ENCODE results near the gene PTOV1. TPM values are rescaled to one million over a fixed set of nuclear protein-coding genes. Genes with fewer than 3 reads are reported as not detected.

PTOV1 gene
- total RNA-seq, 4 donors from 2014 or later = 52.9 to 89.1 (median 60.0) TPM

DNA sequence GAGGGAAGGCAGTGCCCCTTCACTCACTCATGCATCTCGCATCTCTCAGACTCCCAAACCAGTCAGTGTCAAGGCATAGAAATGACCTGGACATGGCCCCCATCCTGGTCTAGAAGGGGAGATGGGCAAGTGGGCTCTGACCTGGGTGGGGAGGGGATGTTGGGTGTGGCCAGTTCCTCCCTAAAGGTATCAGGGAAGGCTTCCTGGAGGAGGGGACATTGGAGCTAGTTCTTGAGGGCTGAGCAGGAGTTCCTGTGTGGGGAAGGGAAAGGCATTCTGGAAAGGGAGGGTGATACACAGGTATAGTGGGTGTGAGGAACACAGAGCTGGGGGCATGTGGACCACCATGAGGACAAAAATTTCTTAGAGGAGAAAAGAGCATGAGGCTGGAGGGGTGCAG is 41.8 kb downstream of the PTOV1 start:
- Histone ChIP-seq H3K9me3 (no peaks in the 10 kb centered on the region), H3K4me3 (no peak overlapping the region), H3K27ac (no peak overlapping the region), H3K36me3 (peaks cover 0 to 17% of the 10 kb centered on the region in 2 donors), H3K4me1 (peaks cover 0 to 29% (median 11%) of the 10 kb centered on the region in 3 donors), H3K27me3 (peaks cover 34% of the 10 kb centered on the region)
- TF ChIP-seq POLR2A (IDR thresholded peaks at IDR 0.05) (no peak), POLR2AphosphoS5 (IDR thresholded peaks at IDR 0.05) (no peak)
- TF ChIP-seq, protein P1, sequence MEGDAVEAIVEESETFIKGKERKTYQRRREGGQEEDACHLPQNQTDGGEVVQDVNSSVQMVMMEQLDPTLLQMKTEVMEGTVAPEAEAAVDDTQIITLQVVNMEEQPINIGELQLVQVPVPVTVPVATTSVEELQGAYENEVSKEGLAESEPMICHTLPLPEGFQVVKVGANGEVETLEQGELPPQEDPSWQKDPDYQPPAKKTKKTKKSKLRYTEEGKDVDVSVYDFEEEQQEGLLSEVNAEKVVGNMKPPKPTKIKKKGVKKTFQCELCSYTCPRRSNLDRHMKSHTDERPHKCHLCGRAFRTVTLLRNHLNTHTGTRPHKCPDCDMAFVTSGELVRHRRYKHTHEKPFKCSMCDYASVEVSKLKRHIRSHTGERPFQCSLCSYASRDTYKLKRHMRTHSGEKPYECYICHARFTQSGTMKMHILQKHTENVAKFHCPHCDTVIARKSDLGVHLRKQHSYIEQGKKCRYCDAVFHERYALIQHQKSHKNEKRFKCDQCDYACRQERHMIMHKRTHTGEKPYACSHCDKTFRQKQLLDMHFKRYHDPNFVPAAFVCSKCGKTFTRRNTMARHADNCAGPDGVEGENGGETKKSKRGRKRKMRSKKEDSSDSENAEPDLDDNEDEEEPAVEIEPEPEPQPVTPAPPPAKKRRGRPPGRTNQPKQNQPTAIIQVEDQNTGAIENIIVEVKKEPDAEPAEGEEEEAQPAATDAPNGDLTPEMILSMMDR (IDR thresholded peaks at IDR 0.05) = no peak
- ATAC-seq = no peak
- WGBS, 2 donors (ENCODE audit: low coverage in 1 of 2) = 80% methylated on average over 1 of the region's 1 CpG; no CpG with 5 or more reads in 1 of the 2 donors

DNA sequence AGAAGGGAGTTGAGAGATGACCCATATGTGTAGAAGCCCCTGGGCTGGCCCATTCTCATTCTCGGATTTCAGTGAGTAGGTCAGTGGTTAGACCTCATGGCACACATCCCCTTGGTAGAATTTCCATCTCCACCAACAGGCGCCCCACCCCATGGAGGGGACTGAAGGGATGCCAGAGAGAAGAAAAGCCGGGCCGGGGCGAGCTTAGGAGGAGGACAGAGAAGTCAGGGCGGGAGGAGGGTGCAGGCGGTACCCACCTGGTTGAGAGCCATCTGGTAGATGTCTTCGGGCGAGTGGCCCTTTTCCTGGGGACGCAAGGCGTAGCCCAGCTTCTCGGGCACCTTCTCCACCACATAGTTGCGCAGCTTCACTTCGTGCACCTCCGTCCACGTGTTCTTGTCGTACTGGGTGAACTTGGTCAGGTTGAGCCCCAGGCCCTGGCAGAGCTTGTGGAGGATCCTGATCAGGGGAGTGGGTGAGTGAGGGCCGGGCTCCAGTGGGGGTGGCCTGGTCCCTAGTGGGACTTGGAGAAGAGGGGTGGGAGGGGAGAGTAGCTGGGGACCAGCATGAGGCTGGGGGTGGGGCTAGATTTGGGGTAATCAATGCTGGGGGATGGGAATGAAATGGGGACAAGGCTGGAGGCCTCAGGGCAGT is 43.2 kb downstream of the PTOV1 start:
- no peak for TF ChIP-seq EP300 (IDR thresholded peaks at IDR 0.05)
- Histone ChIP-seq H3K4me1 (peaks cover 0 to 34% (median 11%) of the 10 kb centered on the region in 3 donors), H3K4me3 (no peak overlapping the region), H3K9me3 (no peaks in the 10 kb centered on the region), H3K36me3 (peaks cover 0 to 2% of the 10 kb centered on the region in 2 donors), H3K27me3 (peaks cover 33% of the 10 kb centered on the region), H3K27ac (no peak overlapping the region)
- ATAC-seq = no peak
- 68 to 100% methylated on average over 2 to 3 of the region's 18 CpGs for WGBS, 2 donors (ENCODE audit: low coverage in 1 of 2)

- peaks cover 0 to 29% (median 7%) of the 10 kb centered on the region in 3 donors for H3K4me1 ChIP-seq
- ATAC-seq = no peak
- H3K9me3 ChIP-seq = no peaks in the 10 kb centered on the region
- H3K27me3 ChIP-seq = peaks cover 24% of the 10 kb centered on the region
- no peak for TF ChIP-seq POLR2AphosphoS5 (IDR thresholded peaks at IDR 0.05)
- TF ChIP-seq, protein P1 (IDR thresholded peaks at IDR 0.05) = no peak
- TF ChIP-seq POLR2A (IDR thresholded peaks at IDR 0.05) = no peak
- no peak for TF ChIP-seq EP300 (IDR thresholded peaks at IDR 0.05)
- H3K27ac ChIP-seq = no peak overlapping the region
- H3K4me3 ChIP-seq = no peak overlapping the region
- H3K36me3 ChIP-seq = no peaks in the 10 kb centered on the region
- 49 to 94% methylated on average over 3 to 5 of the region's 17 CpGs for WGBS, 2 donors (ENCODE audit: low coverage in 1 of 2)
Measured at GRCh38 chr19:49894879-49895565, 44.1 kb downstream of the PTOV1 start.

DNA sequence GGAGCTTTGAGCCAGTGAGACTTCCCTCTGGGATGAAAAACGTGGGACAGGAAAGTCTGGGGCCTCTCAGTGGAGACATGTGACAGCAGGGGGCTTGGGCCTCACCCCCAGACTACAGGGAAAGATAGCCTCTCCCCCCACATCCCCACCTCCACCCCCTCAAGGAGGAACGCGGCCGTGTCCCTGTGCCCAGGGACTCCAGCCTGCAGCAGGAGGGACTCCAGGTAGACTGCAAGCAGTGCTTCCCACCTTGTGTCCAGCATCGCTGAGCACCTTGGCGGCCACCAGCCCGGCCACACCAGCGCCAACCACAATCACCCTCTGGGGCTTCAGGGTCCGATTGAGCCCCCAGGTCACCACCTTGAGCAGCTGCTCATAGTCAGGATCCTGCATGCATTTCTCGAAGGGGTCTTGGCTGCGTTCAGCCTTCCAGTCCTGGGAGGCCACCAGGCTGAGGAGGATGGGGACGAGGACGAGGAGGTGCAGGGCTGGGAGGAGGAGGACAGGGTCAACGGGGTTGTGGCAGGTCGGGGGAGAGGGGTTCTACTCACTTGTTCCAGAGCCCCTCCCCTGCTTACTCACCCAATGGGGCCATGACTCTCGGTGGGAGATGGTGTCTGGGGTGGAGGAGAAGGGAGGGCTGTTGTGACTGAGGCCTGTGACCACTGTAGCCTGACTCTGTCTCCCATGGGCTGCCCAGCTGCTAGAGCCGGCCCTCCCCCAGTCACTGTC is 44.8 kb downstream of the PTOV1 start:
- H3K9me3 ChIP-seq = no peaks in the 10 kb centered on the region
- peaks cover 0 to 22% (median 0%) of the 10 kb centered on the region in 3 donors for H3K4me1 ChIP-seq
- no peaks in the 10 kb centered on the region for H3K36me3 ChIP-seq
- no peak overlapping the region for H3K27ac ChIP-seq
- peaks cover 17% of the 10 kb centered on the region for H3K27me3 ChIP-seq
- TF ChIP-seq EP300 (IDR thresholded peaks at IDR 0.05) (no peak), POLR2AphosphoS5 (IDR thresholded peaks at IDR 0.05) (no peak), POLR2A (IDR thresholded peaks at IDR 0.05) (no peak)
- TF ChIP-seq, protein P1 (IDR thresholded peaks at IDR 0.05) = no peak
- H3K4me3 ChIP-seq = no peak overlapping the region
- ATAC-seq = no peak
- 60 to 71% methylated on average over 1 of the region's 17 CpGs for WGBS, 2 donors (ENCODE audit: low coverage in 1 of 2)

DNA sequence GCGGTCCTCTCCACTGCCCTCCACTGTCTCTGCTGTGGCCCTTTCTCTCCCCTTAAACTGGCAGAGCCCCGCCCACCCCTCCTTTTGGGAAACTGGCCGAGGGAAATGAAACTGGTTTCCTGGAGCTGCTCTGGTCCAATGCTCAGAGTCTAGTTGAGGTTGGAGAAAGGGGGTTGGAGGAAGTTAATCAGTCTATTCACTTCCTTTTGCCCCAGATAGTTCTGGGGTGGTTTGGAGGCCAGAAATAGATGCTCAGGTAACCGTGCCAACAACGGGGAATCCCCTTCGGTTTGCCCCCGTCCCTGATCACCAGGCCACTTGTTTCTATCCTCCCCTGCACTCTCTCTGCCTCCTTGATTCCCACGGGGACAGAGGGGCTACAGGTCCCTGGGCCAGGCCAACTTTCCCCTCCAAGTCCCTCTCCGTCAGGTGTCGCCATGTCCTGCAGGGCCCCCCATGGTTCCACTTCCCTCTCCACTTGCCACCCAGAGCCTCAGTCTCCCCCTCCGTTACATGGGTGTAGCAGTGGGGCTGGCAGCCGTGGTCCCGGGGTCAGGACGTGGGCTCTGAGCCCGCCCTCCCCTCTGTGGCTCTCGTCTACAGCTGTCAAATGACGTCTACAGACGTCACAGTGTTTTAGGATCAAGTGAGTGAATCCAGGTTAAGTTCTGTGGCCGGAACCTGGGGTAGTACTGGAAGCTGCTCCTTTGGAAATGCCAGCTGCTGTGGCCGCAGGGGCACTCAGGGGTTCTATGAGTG is 46.1 kb downstream of the PTOV1 start, which contains the start of gene IL4I1:
IL4I1 (minus strand) TSS at position 25 of the 759 bp plus-strand sequence. CDS start 727 bp downstream, outside the sequence.
- peak; percentile 24 for ATAC-seq
- H3K36me3 ChIP-seq = no peaks in the 10 kb centered on the region
- H3K27ac ChIP-seq = peak within 1 kb of the TSS in 3 of 4 donors; percentile 26 to 66 (median 43)
- WGBS, 2 donors (ENCODE audit: low coverage in 1 of 2) = 27 to 30% methylated on average over 9 of the region's 20 CpGs
- H3K27me3 ChIP-seq = peaks cover 9% of the 10 kb centered on the region
- no peak for TF ChIP-seq EP300 (IDR thresholded peaks at IDR 0.05)
- no peak for TF ChIP-seq POLR2AphosphoS5 (IDR thresholded peaks at IDR 0.05)
- TF ChIP-seq, protein P1 (IDR thresholded peaks at IDR 0.05) = no peak
- TF ChIP-seq POLR2A (IDR thresholded peaks at IDR 0.05) = no peak
- H3K4me3 ChIP-seq = no peak within 1 kb of the TSS
- no peaks in the 10 kb centered on the region for H3K9me3 ChIP-seq
- peaks cover 0 to 17% (median 0%) of the 10 kb centered on the region in 3 donors for H3K4me1 ChIP-seq

Data from gastroesophageal sphincter (tissue), 4 donors.